ENCODE measurements around the gene TCP11L1.

TCP11L1 gene

GRCh38 chr11:33067294-33067693 lies 27.9 kb downstream of the TCP11L1 start:
- H3K36me3 ChIP-seq (ENCODE audit: insufficient read depth, low read length), result peaks cover 58% of the 10 kb centered on the region
- no peaks in the 10 kb centered on the region for H3K4me1 ChIP-seq (ENCODE audit: insufficient read depth, low read length)
- 98% methylated on average over 3 of the region's 3 CpGs for WGBS
- H3K27ac ChIP-seq (ENCODE audit: low read depth, low read length), result no peak overlapping the region
- H3K9ac ChIP-seq (ENCODE audit: low read depth, low read length), result no peak overlapping the region
- H3K27me3 ChIP-seq (ENCODE audit: insufficient read depth, low read length), result no peaks in the 10 kb centered on the region
- H3K9me3 ChIP-seq (ENCODE audit: insufficient read depth, low read depth, low read length), result no peaks in the 10 kb centered on the region
- no peak overlapping the region for H3K4me3 ChIP-seq (ENCODE audit: low read length)

GRCh38 chr11:33068611-33069340 lies 29.4 kb downstream of the TCP11L1 start:
- Histone ChIP-seq H3K27ac (ENCODE audit: low read depth, low read length) (no peak overlapping the region), H3K36me3 (ENCODE audit: insufficient read depth, low read length) (peaks cover 63% of the 10 kb centered on the region)

GRCh38 chr11:33072465-33072864 lies 33.1 kb downstream of the TCP11L1 start:
- no peak overlapping the region for H3K9ac ChIP-seq (ENCODE audit: low read depth, low read length)
- peaks cover 73% of the 10 kb centered on the region for H3K36me3 ChIP-seq (ENCODE audit: insufficient read depth, low read length)
- no peaks in the 10 kb centered on the region for H3K4me1 ChIP-seq (ENCODE audit: insufficient read depth, low read length)
- H3K4me3 ChIP-seq (ENCODE audit: low read length), result no peak overlapping the region
- no peaks in the 10 kb centered on the region for H3K27me3 ChIP-seq (ENCODE audit: insufficient read depth, low read length)
- 96% methylated on average over 8 of the region's 8 CpGs for WGBS
- H3K9me3 ChIP-seq (ENCODE audit: insufficient read depth, low read depth, low read length), result no peaks in the 10 kb centered on the region
- H3K27ac ChIP-seq (ENCODE audit: low read depth, low read length), result no peak overlapping the region

More at GRCh38 chr11:33068611-33069340, 29.4 kb downstream of the TCP11L1 start:
- no peaks in the 10 kb centered on the region for H3K4me1 ChIP-seq (ENCODE audit: insufficient read depth, low read length)
- no peak overlapping the region for H3K4me3 ChIP-seq (ENCODE audit: low read length)
- 94% methylated on average over 15 of the region's 17 CpGs for WGBS
- no peak overlapping the region for H3K9ac ChIP-seq (ENCODE audit: low read depth, low read length)
- no peaks in the 10 kb centered on the region for H3K9me3 ChIP-seq (ENCODE audit: insufficient read depth, low read depth, low read length)
- H3K27me3 ChIP-seq (ENCODE audit: insufficient read depth, low read length), result no peaks in the 10 kb centered on the region

- Histone ChIP-seq H3K4me1 (ENCODE audit: insufficient read depth, low read length) (no peaks in the 10 kb centered on the region), H3K27ac (ENCODE audit: low read depth, low read length) (no peak overlapping the region), H3K9me3 (ENCODE audit: insufficient read depth, low read depth, low read length) (no peaks in the 10 kb centered on the region), H3K9ac (ENCODE audit: low read depth, low read length) (no peak overlapping the region), H3K36me3 (ENCODE audit: insufficient read depth, low read length) (peaks cover 70% of the 10 kb centered on the region), H3K4me3 (ENCODE audit: low read length) (no peak overlapping the region), H3K27me3 (ENCODE audit: insufficient read depth, low read length) (no peaks in the 10 kb centered on the region)
- WGBS, result 88% methylated on average over 1 of the region's 1 CpG
These were observed 44.5 kb downstream of the TCP11L1 start for GRCh38 chr11:33083918-33084317.

- no peak overlapping the region for H3K4me3 ChIP-seq (ENCODE audit: low read length)
- H3K27me3 ChIP-seq (ENCODE audit: insufficient read depth, low read length), result no peaks in the 10 kb centered on the region
- H3K9ac ChIP-seq (ENCODE audit: low read depth, low read length), result no peak overlapping the region
- no peaks in the 10 kb centered on the region for H3K9me3 ChIP-seq (ENCODE audit: insufficient read depth, low read depth, low read length)
- 93% methylated on average over 1 of the region's 1 CpG for WGBS
- H3K27ac ChIP-seq (ENCODE audit: low read depth, low read length), result no peak overlapping the region
- peaks cover 85% of the 10 kb centered on the region for H3K36me3 ChIP-seq (ENCODE audit: insufficient read depth, low read length)
- no peaks in the 10 kb centered on the region for H3K4me1 ChIP-seq (ENCODE audit: insufficient read depth, low read length)
These were observed 46.6 kb downstream of the TCP11L1 start for GRCh38 chr11:33086017-33086416.

- Histone ChIP-seq H3K4me3 (ENCODE audit: low read length) (no peak overlapping the region), H3K9ac (ENCODE audit: low read depth, low read length) (no peak overlapping the region), H3K4me1 (ENCODE audit: insufficient read depth, low read length) (no peaks in the 10 kb centered on the region), H3K27me3 (ENCODE audit: insufficient read depth, low read length) (no peaks in the 10 kb centered on the region), H3K27ac (ENCODE audit: low read depth, low read length) (no peak overlapping the region), H3K36me3 (ENCODE audit: insufficient read depth, low read length) (peaks cover 88% of the 10 kb centered on the region), H3K9me3 (ENCODE audit: insufficient read depth, low read depth, low read length) (no peaks in the 10 kb centered on the region)
These were observed 50.4 kb downstream of the TCP11L1 start for GRCh38 chr11:33089776-33090175.

- Histone ChIP-seq H3K4me3 (ENCODE audit: low read length) (no peak overlapping the region), H3K4me1 (ENCODE audit: insufficient read depth, low read length) (no peaks in the 10 kb centered on the region), H3K9me3 (ENCODE audit: insufficient read depth, low read depth, low read length) (no peaks in the 10 kb centered on the region), H3K9ac (ENCODE audit: low read depth, low read length) (no peak overlapping the region), H3K36me3 (ENCODE audit: insufficient read depth, low read length) (peaks cover 93% of the 10 kb centered on the region), H3K27me3 (ENCODE audit: insufficient read depth, low read length) (no peaks in the 10 kb centered on the region), H3K27ac (ENCODE audit: low read depth, low read length) (no peak overlapping the region)
- WGBS, result no CpG with 5 or more reads among the region's 1 CpG
These were observed 54.8 kb downstream of the TCP11L1 start for GRCh38 chr11:33094157-33094556.

GRCh38 chr11:33103836-33104235 lies 64.5 kb downstream of the TCP11L1 start:
- Histone ChIP-seq H3K9me3 (ENCODE audit: insufficient read depth, low read depth, low read length) (no peaks in the 10 kb centered on the region), H3K9ac (ENCODE audit: low read depth, low read length) (no peak overlapping the region), H3K27me3 (ENCODE audit: insufficient read depth, low read length) (no peaks in the 10 kb centered on the region), H3K36me3 (ENCODE audit: insufficient read depth, low read length) (peaks cover 90% of the 10 kb centered on the region), H3K4me1 (ENCODE audit: insufficient read depth, low read length) (no peaks in the 10 kb centered on the region), H3K4me3 (ENCODE audit: low read length) (no peak overlapping the region), H3K27ac (ENCODE audit: low read depth, low read length) (no peak overlapping the region)

- Histone ChIP-seq H3K4me1 (ENCODE audit: insufficient read depth, low read length) (no peaks in the 10 kb centered on the region), H3K27ac (ENCODE audit: low read depth, low read length) (no peak overlapping the region), H3K36me3 (ENCODE audit: insufficient read depth, low read length) (peaks cover 41% of the 10 kb centered on the region)
These were observed 70.0 kb downstream of the TCP11L1 start for GRCh38 chr11:33109294-33109895.

GRCh38 chr11:33110083-33110482 lies 70.7 kb downstream of the TCP11L1 start:
- H3K9me3 ChIP-seq (ENCODE audit: insufficient read depth, low read depth, low read length), result no peaks in the 10 kb centered on the region
- H3K4me1 ChIP-seq (ENCODE audit: insufficient read depth, low read length), result no peaks in the 10 kb centered on the region
- no peak overlapping the region for H3K27ac ChIP-seq (ENCODE audit: low read depth, low read length)
- H3K4me3 ChIP-seq (ENCODE audit: low read length), result no peak overlapping the region
- H3K27me3 ChIP-seq (ENCODE audit: insufficient read depth, low read length), result no peaks in the 10 kb centered on the region
- H3K36me3 ChIP-seq (ENCODE audit: insufficient read depth, low read length), result peaks cover 34% of the 10 kb centered on the region
- no peak overlapping the region for H3K9ac ChIP-seq (ENCODE audit: low read depth, low read length)
- WGBS, result 63% methylated on average over 1 of the region's 1 CpG

More at GRCh38 chr11:33109294-33109895, 70.0 kb downstream of the TCP11L1 start:
- Histone ChIP-seq H3K9me3 (ENCODE audit: insufficient read depth, low read depth, low read length) (no peaks in the 10 kb centered on the region), H3K9ac (ENCODE audit: low read depth, low read length) (no peak overlapping the region), H3K4me3 (ENCODE audit: low read length) (no peak overlapping the region), H3K27me3 (ENCODE audit: insufficient read depth, low read length) (no peaks in the 10 kb centered on the region)

- Histone ChIP-seq H3K9me3 (ENCODE audit: insufficient read depth, low read depth, low read length) (no peaks in the 10 kb centered on the region), H3K4me1 (ENCODE audit: insufficient read depth, low read length) (peaks cover 14% of the 10 kb centered on the region), H3K9ac (ENCODE audit: low read depth, low read length) (no peak overlapping the region), H3K27ac (ENCODE audit: low read depth, low read length) (no peak overlapping the region), H3K27me3 (ENCODE audit: insufficient read depth, low read length) (no peaks in the 10 kb centered on the region), H3K36me3 (ENCODE audit: insufficient read depth, low read length) (0 out of 2 replicates have a peak, but pooled peaks cover 3% of the 10 kb centered on the region), H3K4me3 (ENCODE audit: low read length) (no peak overlapping the region)
These were observed 77.2 kb downstream of the TCP11L1 start for GRCh38 chr11:33116535-33116934.
